HFF-Myc (cell line): Measurements from ENCODE around the gene PHF2.

Experiments
- DNase-seq: peaks from one replicate; pipeline ENCODE4 v3.0.0-alpha.2; 2011; ENCODE audit warnings: low read depth; ENCODE audit errors: extremely low read depth
- H3K4me3 ChIP-seq: replicated peaks from 2 replicates; pipeline ENCODE4 v1.5.1; 2011; ENCODE audit warnings: low read depth, mild to moderate bottlenecking, control low read depth, low read length
- TF ChIP-seq, protein P1 (sequence below): IDR thresholded peaks from 2 replicates; pipeline ENCODE4 v1.5.1; 2012; ENCODE audit warnings: mild to moderate bottlenecking, low read depth, low read length, control low read depth; ENCODE audit errors: missing control alignments

The PHF2 gene

DNA sequence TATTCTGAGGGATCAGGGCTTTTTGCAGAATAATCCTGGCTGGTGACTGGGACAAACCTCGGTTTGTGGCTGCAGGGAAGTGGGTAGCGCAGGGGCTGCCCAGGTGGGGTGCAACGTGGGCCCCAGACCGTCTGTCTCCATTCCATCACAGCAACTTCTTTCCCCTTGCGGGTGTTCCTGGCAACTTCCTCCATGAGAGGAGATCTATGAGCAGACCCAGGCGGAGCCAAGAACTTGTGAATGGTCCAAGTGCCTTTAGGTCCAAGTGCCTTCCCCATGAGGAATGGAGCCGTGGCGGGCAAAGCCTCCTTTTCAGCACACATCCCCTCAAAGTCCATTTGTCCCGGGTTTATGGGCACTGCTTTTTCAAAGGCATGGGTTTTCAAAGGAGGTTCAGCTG, 136.5 kb downstream of the PHF2 start:
- no peak overlapping the region for H3K4me3 ChIP-seq
- DNase-seq, result no peak
- TF ChIP-seq, protein P1, sequence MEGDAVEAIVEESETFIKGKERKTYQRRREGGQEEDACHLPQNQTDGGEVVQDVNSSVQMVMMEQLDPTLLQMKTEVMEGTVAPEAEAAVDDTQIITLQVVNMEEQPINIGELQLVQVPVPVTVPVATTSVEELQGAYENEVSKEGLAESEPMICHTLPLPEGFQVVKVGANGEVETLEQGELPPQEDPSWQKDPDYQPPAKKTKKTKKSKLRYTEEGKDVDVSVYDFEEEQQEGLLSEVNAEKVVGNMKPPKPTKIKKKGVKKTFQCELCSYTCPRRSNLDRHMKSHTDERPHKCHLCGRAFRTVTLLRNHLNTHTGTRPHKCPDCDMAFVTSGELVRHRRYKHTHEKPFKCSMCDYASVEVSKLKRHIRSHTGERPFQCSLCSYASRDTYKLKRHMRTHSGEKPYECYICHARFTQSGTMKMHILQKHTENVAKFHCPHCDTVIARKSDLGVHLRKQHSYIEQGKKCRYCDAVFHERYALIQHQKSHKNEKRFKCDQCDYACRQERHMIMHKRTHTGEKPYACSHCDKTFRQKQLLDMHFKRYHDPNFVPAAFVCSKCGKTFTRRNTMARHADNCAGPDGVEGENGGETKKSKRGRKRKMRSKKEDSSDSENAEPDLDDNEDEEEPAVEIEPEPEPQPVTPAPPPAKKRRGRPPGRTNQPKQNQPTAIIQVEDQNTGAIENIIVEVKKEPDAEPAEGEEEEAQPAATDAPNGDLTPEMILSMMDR, result no peak

DNA sequence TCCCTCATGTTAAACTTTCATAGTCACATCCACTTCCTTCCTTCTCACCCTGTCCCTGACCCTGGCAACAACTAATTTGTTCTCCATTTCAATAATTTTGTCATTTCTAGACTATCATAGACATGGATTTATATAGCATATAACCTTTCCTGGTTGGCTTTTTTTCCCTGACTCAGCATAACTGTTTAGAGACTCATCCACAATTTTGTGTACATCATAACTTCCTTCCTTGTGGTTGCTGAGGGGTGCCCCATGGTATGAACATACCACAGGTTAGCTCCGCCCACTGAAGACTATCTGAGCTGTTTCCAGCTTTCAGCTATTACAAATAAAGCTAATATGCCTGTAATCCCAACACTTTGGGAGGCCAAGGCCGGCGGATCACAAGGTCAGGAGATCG, 137.3 kb downstream of the PHF2 start:
- TF ChIP-seq, protein P1, result no peak
- DNase-seq, result no peak
- H3K4me3 ChIP-seq, result no peak overlapping the region

DNA sequence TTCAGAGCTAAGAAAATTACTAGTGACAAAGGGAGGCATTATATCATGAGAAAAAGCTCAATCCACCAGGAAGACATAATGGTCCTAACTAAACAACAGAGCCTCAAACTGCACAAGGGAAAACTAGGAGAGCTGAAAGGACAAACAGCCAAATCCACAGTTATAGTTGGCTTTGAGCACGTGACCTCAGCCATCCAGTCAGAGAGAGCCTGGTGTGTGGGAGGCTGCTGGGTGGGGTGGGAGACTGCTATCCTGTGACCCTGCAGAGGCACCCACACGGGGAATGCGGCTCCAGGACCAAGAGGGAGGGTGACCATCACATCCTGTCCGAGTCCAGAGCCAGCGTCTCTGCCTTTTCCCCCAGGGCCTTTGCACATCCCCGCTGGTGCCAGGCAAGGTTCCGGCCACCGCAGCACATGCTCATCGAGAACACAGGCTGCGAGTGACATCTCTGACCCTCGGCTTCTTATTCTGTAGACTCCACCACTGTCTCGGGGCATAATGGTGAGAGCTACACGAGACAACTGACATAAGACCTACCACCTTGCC, 145.1 kb downstream of the PHF2 start:
- TF ChIP-seq, protein P1, result no peak
- DNase-seq, result no peak
- no peak overlapping the region for H3K4me3 ChIP-seq

DNA sequence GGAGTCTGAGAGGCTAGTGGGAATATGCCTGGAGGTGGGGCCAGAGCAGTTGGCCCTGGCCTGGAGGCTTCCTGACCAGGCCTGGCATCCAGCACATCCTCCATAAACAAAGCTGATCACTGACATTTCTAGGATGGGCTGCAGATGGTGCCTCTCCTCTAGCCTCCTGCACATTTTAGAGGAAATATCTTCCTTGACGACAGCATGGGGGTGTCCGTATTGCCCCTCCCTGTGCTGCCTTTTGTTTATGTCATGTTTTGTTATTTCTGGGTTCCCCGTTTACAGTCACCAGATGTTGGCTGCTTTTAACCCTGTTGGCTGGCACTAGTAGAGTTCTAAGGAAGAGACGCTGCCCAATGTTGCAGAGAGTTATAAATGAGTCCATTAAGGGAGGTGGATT, 148.5 kb downstream of the PHF2 start:
- H3K4me3 ChIP-seq, result no peak overlapping the region
- DNase-seq, result no peak
- TF ChIP-seq, protein P1, result no peak

DNA sequence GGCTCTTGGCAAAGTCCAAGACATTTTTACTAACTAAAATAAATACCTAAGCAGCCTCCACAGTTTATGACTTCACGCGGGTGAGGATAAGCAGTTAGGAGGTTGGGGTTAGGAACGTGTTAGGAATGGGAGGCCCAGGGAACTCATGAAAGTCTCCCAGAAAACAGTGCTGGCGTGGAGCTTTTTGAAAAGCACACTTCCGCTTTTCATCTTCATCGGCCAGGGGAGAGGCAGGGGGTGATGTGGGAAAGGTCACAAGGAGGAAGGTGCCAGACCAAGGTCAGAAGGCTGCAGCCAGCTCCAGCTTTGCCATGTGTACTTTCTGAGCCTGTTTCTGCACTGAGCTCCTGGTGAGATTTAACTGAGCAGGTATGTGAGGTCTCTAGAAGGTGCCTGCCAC, 149.0 kb downstream of the PHF2 start:
- H3K4me3 ChIP-seq, result no peak overlapping the region
- TF ChIP-seq, protein P1, result no peak
- DNase-seq, result no peak

DNA sequence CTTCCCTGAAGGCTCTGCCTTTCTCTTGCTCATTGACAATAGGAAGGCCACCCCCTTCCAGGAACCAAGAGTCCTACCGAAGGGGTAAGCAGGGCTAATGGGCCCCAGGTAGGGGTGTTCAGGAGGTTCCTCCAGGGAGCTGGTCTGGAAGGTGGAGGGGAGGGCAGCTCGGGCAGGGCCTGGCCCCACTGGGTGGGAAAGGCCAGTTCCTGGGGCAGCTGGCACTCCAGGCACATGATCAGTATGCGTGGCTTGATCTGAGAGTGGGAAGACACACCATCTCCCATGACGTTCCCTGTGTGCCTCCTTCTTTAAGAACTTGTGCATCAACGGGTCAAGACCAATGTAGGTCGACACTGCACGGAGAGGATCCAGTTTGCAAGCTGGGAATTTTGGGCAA, 149.8 kb downstream of the PHF2 start:
- TF ChIP-seq, protein P1, result no peak
- no peak for DNase-seq
- H3K4me3 ChIP-seq, result no peak overlapping the region
